Measurements from ENCODE around the gene PTPRD. TPM values are rescaled to one million over a fixed set of nuclear protein-coding genes. Genes with fewer than 3 reads are reported as not detected.

The PTPRD gene
- total RNA-seq, 1 experiment from 2014 or later: 79.4 TPM

DNA sequence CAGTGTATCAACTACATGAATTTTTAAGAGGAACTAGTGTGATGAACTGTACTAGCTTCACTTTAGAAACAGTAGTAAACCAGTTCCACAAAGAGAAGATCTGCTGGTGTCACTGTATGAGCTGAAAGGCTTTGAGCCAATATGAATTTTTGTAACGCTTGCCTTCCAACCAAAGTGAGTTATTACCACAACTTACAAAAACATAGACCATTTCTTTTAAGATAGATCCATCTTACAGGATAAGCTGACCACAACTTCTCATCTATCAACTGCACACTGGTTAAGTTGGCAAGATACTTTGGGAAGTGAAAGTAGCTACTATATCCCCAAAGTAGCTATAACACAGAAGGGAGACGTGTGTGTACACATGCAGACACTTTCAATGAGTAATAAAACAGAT lies 1963.6 kb downstream of the PTPRD start:
- H3K9me3 ChIP-seq (replicated peaks): no peaks in the 10 kb centered on the region
- no peak overlapping the region for H3K4me3 ChIP-seq
- no peak for DNase-seq
- H3K4me1 ChIP-seq: peaks cover 26% of the 10 kb centered on the region
- H3K27me3 ChIP-seq: no peaks in the 10 kb centered on the region
- no peak overlapping the region for H3K27ac ChIP-seq
- no peaks in the 10 kb centered on the region for H3K36me3 ChIP-seq

DNA sequence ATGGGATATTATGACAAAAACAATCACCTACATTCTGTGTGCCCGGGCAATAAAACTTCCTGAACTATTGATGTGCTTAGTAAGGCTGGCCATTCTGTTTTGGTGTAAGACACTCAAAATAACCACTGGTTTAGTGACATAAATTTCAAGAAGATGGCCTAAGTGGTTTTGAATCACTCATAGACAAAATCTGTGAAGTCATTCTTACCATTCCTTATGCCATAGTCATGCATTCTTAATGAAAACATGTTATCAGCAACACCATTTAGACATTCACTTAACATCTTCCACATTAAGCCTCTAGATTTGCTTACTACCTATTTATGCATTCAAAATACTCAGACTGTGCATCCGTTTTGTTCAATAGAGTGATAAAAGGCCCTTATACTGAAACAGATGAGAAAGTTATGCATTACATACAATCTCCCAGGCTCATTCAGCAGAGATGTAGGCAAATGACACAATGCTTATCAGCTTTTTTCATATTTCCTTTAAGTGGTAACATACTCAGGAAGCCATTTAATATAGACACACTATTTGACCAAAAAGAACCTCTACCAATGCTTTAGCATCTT lies 1964.4 kb downstream of the PTPRD start:
- Histone ChIP-seq H3K36me3 (no peaks in the 10 kb centered on the region), H3K9me3 (replicated peaks) (no peaks in the 10 kb centered on the region), H3K27me3 (no peaks in the 10 kb centered on the region), H3K4me1 (peaks cover 26% of the 10 kb centered on the region), H3K27ac (no peak overlapping the region), H3K4me3 (no peak overlapping the region)
- DNase-seq: no peak

DNA sequence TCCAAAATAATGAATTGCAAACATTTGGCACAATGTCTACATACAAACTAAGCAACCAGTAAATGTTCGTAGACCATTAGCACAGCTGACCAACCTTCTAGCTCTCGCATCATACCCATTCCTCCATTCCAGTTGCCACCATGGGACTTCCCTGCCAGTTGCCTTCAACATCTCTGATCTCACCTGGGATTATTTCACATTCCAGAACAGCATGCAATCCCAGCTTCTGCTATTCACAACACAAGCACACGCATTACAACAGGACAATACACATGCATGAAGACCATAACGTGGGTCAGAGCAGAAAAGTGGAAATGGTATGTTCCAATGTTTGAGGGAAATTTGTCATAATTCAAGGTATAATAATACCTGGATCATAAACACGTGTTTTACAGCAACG lies 1965.0 kb downstream of the PTPRD start:
- Histone ChIP-seq H3K9me3 (replicated peaks) (no peaks in the 10 kb centered on the region), H3K4me1 (peaks cover 29% of the 10 kb centered on the region), H3K4me3 (no peak overlapping the region), H3K36me3 (no peaks in the 10 kb centered on the region), H3K27me3 (no peaks in the 10 kb centered on the region), H3K27ac (no peak overlapping the region)
- DNase-seq: no peak

DNA sequence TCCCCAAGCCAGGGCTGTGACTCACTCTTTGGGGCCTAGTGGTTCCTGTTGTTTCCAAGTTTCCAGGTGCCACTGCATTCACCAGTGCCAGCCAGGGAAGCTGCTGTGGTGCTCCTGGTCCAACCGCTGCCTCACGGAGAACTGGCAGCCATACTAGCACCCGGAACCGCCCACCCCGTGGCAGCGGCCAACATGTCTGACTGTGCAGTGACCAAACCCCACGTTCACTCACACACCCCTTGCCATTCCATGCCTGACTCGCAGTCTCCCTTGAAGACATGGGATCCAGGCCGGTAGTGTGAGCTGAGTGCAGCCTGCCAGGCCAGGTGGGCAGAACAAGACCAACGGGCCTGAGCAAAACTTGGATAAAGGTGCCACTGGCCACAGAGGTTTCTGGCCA lies 1968.2 kb downstream of the PTPRD start:
- Histone ChIP-seq H3K27ac (no peak overlapping the region), H3K4me1 (peaks cover 9% of the 10 kb centered on the region; the same call in 1 of the 2 replicates), H3K9me3 (replicated peaks) (no peaks in the 10 kb centered on the region), H3K4me3 (no peak overlapping the region), H3K27me3 (no peaks in the 10 kb centered on the region), H3K36me3 (no peaks in the 10 kb centered on the region)
- no peak for DNase-seq

DNA sequence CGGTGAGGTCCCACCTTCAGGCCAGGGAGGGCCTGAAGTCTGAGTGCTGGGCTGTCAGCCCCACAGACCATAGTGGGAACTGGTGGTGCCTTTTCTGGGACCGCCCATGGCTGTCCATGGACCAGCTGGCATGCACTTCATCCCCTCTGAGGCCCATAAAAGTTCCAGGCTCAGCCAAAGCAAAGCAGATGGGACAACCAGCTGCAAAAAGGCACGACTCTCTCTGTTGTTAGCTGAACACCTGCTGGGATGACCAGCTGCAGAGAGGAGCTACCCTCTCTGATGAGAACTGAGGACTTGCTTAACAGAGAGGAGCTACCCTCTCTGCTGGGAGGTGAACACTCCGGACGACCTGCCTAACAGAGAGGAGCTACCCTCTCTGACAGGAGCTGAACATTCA lies 1968.9 kb downstream of the PTPRD start:
- H3K27me3 ChIP-seq: no peaks in the 10 kb centered on the region
- DNase-seq: peak; percentile 33 to 66

DNA sequence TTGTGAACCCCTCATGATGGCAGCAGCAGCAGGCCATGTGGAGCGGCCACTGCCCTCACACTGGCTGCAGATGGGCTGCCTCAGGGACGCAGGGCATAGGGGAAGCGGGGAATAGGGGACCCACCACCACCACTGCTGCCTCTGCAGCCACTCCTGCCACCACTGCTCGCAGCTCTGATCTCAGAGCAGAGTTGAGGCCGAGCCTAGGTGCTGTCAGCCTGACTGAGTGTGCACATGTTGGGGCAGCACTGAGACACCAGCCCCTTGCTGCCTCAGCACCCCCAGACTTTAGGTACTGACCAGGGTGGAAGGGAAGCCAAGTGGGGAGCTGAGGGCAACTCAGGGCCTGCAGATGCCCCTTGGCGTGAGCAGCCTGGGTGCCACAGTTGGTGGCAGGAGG lies 1969.3 kb downstream of the PTPRD start:
- no peak for DNase-seq
- no peaks in the 10 kb centered on the region for H3K36me3 ChIP-seq
- H3K27me3 ChIP-seq: no peaks in the 10 kb centered on the region
- no peak overlapping the region for H3K27ac ChIP-seq
- H3K9me3 ChIP-seq (replicated peaks): no peaks in the 10 kb centered on the region
- no peak overlapping the region for H3K4me3 ChIP-seq
- H3K4me1 ChIP-seq: peaks cover 8% of the 10 kb centered on the region; the same call in 1 of the 2 replicates

More for the DNA sequence above, 1968.9 kb downstream of the PTPRD start:
- Histone ChIP-seq H3K9me3 (replicated peaks) (no peaks in the 10 kb centered on the region), H3K27ac (no peak overlapping the region), H3K4me1 (peaks cover 9% of the 10 kb centered on the region; the same call in 1 of the 2 replicates), H3K4me3 (no peak overlapping the region), H3K36me3 (no peaks in the 10 kb centered on the region)

DNA sequence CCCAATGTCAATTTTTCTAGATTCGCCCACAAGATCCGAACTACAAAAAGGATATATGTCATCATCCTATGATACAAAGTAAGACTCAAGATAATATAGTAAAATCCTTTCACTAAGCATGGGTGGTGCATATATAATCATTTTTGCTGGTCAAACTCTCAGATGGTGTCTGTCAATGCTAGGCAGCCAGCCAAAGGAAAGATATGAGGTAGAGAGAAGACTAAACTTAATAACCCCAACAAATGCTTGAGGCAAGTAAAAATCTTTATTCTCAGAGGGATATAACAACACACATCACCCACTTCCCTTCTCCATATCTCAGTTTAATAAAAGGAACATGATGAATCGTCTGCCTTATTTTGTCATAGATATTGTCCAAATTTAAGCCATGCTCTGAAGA lies 1972.0 kb downstream of the PTPRD start:
- H3K27me3 ChIP-seq: no peaks in the 10 kb centered on the region
- DNase-seq: no peak
- peaks cover 3% of the 10 kb centered on the region; the same call in 1 of the 2 replicates for H3K4me1 ChIP-seq
- no peaks in the 10 kb centered on the region for H3K9me3 ChIP-seq (replicated peaks)
- no peak overlapping the region for H3K4me3 ChIP-seq
- H3K27ac ChIP-seq: no peak overlapping the region
- no peaks in the 10 kb centered on the region; the same call in 1 of the 2 replicates for H3K36me3 ChIP-seq

DNA sequence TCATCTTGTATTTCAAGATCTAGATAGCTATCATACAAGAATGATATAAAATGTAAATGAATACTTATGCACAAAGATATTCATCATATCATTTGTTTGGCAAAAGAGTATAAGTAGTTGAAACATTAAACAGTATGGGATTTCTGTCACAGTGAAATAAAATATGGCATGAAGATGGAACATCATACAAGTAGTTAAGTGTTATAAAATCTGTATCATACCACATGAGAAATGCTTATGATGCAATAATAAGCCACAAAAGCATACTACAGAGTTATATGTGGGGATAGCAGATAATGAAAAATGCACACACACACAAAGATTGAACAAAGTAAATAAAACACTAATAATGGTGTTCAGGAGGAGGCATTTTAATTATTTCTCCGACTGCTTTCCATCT lies 1975.2 kb downstream of the PTPRD start:
- no peak overlapping the region for H3K27ac ChIP-seq
- peaks cover 3% of the 10 kb centered on the region; the same call in 1 of the 2 replicates for H3K36me3 ChIP-seq
- H3K27me3 ChIP-seq: no peaks in the 10 kb centered on the region
- H3K9me3 ChIP-seq (replicated peaks): no peaks in the 10 kb centered on the region
- no peak for DNase-seq
- no peak overlapping the region for H3K4me3 ChIP-seq
- no peaks in the 10 kb centered on the region for H3K4me1 ChIP-seq

DNA sequence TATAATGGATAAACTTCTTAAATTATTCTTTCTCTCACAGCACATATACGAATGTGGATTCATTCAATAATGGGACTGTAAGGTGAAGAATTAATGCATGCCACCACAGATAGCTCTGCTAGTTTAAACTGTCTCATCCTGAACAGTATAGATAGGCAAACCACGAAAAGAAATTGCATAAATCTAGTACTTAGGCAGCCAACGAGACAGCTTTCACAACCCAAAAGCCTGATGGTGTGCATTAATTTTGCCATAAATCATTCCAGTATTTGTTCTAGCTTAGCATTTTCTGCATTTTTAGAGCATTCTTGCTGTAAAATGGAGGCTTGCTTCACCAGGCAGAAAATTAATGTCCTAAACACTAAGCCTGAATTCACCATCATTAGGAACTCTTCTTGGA lies 1979.0 kb downstream of the PTPRD start:
- H3K4me3 ChIP-seq: no peak overlapping the region
- no peaks in the 10 kb centered on the region for H3K27me3 ChIP-seq
- DNase-seq: no peak
- H3K36me3 ChIP-seq: peaks cover 3% of the 10 kb centered on the region; the same call in 1 of the 2 replicates
- no peaks in the 10 kb centered on the region for H3K9me3 ChIP-seq (replicated peaks)
- H3K4me1 ChIP-seq: no peaks in the 10 kb centered on the region
- H3K27ac ChIP-seq: no peak overlapping the region

DNA sequence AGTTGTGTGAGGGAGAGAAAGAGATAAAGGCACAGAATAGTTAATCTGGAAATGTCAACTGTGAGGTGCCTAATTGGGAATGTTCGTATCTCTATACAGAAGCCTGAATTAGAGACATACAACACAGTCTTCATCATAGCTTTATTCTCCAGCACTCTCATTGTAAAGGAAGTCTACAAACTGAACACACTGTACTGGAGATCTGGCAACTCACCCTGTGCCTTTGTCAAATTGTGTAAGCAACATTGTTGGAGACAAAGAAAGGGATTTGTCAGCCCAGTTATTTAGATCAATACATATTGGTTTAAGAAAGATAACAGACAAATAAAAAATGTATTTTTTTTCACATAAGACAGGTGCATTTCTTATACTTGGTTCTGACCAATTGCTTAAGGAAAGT lies 1980.3 kb downstream of the PTPRD start:
- Histone ChIP-seq H3K4me1 (no peaks in the 10 kb centered on the region), H3K9me3 (replicated peaks) (no peaks in the 10 kb centered on the region), H3K36me3 (peaks cover 3% of the 10 kb centered on the region; the same call in 1 of the 2 replicates), H3K4me3 (no peak overlapping the region), H3K27me3 (no peaks in the 10 kb centered on the region), H3K27ac (no peak overlapping the region)
- no peak for DNase-seq

DNA sequence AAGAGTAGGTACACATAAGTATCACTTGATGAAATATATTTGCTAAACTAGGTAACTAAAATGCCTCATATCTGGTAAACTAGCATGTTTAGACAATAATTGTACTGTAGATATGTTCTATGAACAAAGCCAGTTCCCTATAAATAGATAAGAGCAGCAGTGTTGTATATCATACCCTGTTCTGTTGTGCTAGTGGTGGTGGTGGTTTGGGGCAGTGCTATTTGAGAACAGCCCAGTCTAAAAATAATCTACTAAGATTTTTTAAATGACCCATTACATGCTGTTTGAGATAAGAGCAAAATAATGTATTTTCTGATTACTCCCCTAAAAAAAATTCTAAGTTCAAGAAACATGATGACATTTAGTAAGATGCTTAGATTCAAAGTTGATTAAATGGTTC lies 1984.0 kb downstream of the PTPRD start:
- H3K9me3 ChIP-seq (replicated peaks): no peaks in the 10 kb centered on the region

DNA sequence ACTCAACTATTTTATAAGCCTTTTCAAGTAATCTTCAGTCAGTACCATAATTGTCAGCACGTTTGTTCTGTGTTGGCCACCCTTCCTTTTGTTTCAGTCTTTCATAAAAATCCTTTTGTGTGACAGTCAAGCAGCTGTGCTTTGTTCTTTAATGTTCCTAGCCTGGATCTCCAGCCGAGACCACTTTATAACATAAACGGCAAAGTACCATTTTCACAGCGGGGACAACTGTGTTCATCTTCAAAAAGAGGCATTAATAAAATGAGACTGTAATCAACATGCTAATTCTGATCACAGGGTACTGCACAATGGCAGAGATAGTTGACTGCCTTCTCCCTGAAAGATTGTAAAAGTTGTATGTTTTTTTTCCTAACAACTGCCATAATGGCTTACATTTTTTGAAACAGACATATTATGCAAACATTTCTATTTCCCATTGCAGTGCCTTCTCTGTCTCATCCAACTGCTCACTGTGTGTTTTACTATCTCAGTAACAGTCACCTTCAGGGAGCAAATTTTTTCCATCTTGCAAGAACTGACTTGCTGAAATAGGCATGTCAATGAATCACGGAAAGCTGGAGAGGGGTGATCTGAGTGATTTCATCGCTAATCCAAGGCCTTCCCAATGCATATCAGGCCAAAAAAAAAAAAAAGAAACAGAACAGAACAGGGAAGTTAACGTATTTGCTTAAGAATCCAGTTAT lies 1984.7 kb downstream of the PTPRD start:
- no peaks in the 10 kb centered on the region for H3K4me1 ChIP-seq
- H3K4me3 ChIP-seq: no peak overlapping the region
- H3K27me3 ChIP-seq: no peaks in the 10 kb centered on the region
- H3K9me3 ChIP-seq (replicated peaks): no peaks in the 10 kb centered on the region
- no peaks in the 10 kb centered on the region; the same call in none of the 2 replicates for H3K36me3 ChIP-seq
- no peak for DNase-seq
- H3K27ac ChIP-seq: no peak overlapping the region

More for the DNA sequence above, 1984.0 kb downstream of the PTPRD start:
- Histone ChIP-seq H3K27me3 (no peaks in the 10 kb centered on the region), H3K27ac (no peak overlapping the region), H3K4me1 (no peaks in the 10 kb centered on the region), H3K4me3 (no peak overlapping the region), H3K36me3 (no peaks in the 10 kb centered on the region; the same call in none of the 2 replicates)
- no peak for DNase-seq

DNA sequence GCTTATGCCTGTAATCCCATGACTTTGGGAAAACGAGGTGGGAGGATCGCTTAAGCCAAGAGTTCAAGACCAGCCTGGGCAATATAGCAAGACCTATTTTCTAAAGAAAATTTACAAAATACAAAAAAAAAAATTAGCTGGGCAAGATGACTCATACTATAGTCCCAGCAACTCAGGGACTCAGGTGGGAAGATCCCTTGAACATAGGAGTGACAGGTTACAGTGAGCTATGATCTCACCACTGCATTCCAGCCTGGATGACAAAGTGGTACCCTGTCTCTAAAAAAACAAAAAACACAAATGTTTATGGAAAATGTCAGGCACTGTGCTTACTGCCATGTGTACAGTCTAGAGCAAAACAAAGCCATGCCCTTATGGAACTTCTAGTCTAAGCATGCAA lies 1989.9 kb downstream of the PTPRD start:
- Histone ChIP-seq H3K9me3 (replicated peaks) (no peaks in the 10 kb centered on the region), H3K4me1 (no peaks in the 10 kb centered on the region), H3K36me3 (no peaks in the 10 kb centered on the region; the same call in none of the 2 replicates), H3K27ac (no peak overlapping the region), H3K27me3 (no peaks in the 10 kb centered on the region), H3K4me3 (no peak overlapping the region)
- no peak for DNase-seq

DNA sequence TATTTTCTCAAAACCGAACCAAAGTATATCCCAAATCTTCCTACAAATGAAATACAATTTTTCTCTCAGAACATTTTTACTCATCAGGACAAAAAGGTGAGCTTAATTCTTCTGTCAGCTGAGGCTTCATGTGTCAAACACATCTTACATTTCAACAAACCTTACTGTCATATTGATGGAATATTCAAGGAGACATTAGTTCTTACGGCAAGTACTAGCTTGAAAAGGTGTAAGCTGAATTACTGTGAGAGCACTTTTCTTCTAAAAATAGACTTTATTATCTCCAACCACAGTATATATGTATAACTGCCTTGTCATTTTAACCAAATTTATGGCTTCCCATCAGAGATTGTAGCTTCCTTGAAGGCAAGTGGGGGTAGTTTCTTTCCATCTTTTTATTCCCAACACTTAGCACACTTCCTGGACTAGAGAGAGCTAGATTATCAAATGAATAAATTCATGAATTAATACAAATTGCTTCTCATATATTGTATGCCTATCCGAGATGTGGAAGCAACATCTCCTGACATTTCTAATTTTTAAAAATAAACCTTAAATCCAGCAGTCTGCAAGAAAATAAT lies 1990.5 kb downstream of the PTPRD start:
- no peaks in the 10 kb centered on the region for H3K9me3 ChIP-seq (replicated peaks)
- DNase-seq: no peak

DNA sequence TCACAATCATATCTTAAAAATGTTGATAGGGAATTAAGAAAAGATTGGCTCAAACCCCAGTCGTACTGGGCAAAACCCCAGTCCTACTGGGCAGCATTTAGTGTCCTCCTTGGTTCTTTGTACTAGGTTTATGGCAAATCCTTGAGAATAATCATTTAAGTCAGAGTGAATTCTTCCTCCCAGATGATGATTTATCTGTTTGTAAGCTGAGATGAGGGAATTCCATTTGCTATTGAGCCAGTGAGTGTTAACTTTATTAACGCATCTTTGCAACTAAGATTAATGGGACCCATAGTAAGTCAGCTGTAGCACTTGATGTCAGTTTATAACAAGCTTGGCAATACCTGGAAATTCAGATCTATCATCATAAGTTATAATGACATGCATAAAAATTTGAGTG lies 1991.4 kb downstream of the PTPRD start:
- H3K4me1 ChIP-seq: no peaks in the 10 kb centered on the region; the same call in 1 of the 2 replicates
- H3K36me3 ChIP-seq: no peaks in the 10 kb centered on the region; the same call in 1 of the 2 replicates
- no peak for DNase-seq
- no peak overlapping the region for H3K4me3 ChIP-seq
- H3K27me3 ChIP-seq: no peaks in the 10 kb centered on the region
- H3K9me3 ChIP-seq (replicated peaks): no peaks in the 10 kb centered on the region
- H3K27ac ChIP-seq: no peak overlapping the region

More for the DNA sequence above, 1990.5 kb downstream of the PTPRD start:
- Histone ChIP-seq H3K27ac (no peak overlapping the region), H3K4me1 (no peaks in the 10 kb centered on the region), H3K4me3 (no peak overlapping the region), H3K36me3 (no peaks in the 10 kb centered on the region; the same call in 1 of the 2 replicates), H3K27me3 (no peaks in the 10 kb centered on the region)
